ENCODE measurements around the gene SLC41A2.

Gene SLC41A2

DNA sequence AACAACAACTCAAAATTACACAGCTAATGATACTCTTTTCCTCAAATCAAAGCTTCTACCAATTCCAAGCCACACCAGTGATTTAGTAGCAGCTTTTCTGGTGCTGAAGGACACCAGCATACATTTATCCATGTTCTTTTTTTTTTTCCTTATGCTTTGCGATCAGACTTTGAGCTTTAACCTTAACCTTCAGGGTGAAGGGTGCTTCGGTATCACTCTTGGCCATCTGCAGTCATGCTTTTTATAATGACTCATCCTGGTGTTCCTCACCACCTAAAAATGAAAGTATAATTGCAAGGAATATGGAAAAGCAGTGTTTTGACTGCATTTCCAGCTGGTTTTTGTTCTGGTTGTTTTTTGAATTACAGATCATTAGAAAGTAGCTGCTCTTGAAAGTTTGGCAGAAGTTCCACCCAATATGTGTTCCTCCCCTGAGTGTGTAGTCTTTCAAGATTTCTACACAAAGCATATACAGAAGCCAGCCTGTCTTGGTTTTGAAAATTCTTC, 1.3 kb upstream of the SLC41A2 start:
- Histone ChIP-seq H3K9me3 (ENCODE audit: insufficient read depth, low read length) (no peaks in the 10 kb centered on the region), H3K9me2 (replicated peaks; ENCODE audit: insufficient read depth, low read length) (no peaks in the 10 kb centered on the region), H3K4me2 (ENCODE audit: low read depth, low read length, poor library complexity, severe bottlenecking) (peak overlapping the region; percentile 76), H2AFZ (ENCODE audit: low read depth, low read length, severe bottlenecking) (peak overlapping the region; percentile 89), H3K4me3 (ENCODE audit: insufficient read depth, low read length, poor library complexity, severe bottlenecking) (peak overlapping the region; percentile 61), H3K27ac (ENCODE audit: low read depth, low read length) (no peak overlapping the region), H3K79me2 (ENCODE audit: insufficient read depth, low read length) (no peaks in the 10 kb centered on the region), H4K20me1 (ENCODE audit: low read depth, low read length) (no peaks in the 10 kb centered on the region), H3K27me3 (ENCODE audit: low read length) (no peaks in the 10 kb centered on the region), H3K36me3 (ENCODE audit: low read length) (no peaks in the 10 kb centered on the region), H3F3A (ENCODE audit: insufficient read depth) (peaks cover 10% of the 10 kb centered on the region), H3K9ac (ENCODE audit: low read length) (peak overlapping the region; percentile 67)
- no peak for TF ChIP-seq EZH2phosphoT487 (conservative IDR thresholded peaks at IDR 0.05; ENCODE audit: low read length)
- TF ChIP-seq, protein P1, sequence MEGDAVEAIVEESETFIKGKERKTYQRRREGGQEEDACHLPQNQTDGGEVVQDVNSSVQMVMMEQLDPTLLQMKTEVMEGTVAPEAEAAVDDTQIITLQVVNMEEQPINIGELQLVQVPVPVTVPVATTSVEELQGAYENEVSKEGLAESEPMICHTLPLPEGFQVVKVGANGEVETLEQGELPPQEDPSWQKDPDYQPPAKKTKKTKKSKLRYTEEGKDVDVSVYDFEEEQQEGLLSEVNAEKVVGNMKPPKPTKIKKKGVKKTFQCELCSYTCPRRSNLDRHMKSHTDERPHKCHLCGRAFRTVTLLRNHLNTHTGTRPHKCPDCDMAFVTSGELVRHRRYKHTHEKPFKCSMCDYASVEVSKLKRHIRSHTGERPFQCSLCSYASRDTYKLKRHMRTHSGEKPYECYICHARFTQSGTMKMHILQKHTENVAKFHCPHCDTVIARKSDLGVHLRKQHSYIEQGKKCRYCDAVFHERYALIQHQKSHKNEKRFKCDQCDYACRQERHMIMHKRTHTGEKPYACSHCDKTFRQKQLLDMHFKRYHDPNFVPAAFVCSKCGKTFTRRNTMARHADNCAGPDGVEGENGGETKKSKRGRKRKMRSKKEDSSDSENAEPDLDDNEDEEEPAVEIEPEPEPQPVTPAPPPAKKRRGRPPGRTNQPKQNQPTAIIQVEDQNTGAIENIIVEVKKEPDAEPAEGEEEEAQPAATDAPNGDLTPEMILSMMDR (IDR thresholded peaks at IDR 0.05; ENCODE audit: insufficient read depth, low read length, poor library complexity, severe bottlenecking), result no peak

DNA sequence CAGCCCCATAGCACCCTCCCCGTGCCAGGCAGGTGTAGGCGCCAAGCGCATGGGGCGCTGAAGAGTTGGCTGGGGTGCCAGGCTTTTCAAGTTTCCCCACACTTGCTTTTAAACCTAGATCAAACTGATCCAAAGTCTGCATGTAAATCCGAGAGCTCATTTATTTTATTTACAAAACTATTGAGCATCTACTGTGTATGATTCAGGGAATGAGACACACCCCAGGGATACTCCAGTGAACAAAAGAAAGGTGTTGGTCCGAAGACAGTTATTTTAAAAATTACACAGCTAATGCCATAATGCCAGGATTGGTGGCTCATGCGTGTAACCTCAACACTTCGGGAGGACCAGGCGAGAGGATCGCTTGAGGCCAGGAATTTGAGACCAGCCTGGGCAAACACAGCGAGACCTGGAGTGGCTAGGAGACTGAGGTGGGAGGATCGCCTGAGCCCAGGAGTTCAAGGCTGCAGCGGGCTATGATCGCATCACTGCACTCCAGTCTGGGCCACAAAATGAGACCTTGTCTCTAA, 780 bp upstream of the SLC41A2 start:
- TF ChIP-seq EZH2phosphoT487 (conservative IDR thresholded peaks at IDR 0.05; ENCODE audit: low read length), result no peak
- TF ChIP-seq, protein P1 (IDR thresholded peaks at IDR 0.05; ENCODE audit: insufficient read depth, low read length, poor library complexity, severe bottlenecking), result peak; percentile 36
- H3K27ac ChIP-seq (ENCODE audit: low read depth, low read length), result peak overlapping the region; percentile 74
- no peaks in the 10 kb centered on the region for H3K27me3 ChIP-seq (ENCODE audit: low read length)
- H3K36me3 ChIP-seq (ENCODE audit: low read length), result no peaks in the 10 kb centered on the region
- no peaks in the 10 kb centered on the region for H3K9me3 ChIP-seq (ENCODE audit: insufficient read depth, low read length)
- peak overlapping the region; percentile 67 for H3K9ac ChIP-seq (ENCODE audit: low read length)
- H2AFZ ChIP-seq (ENCODE audit: low read depth, low read length, severe bottlenecking), result peak overlapping the region; percentile 89
- H3K9me2 ChIP-seq (replicated peaks; ENCODE audit: insufficient read depth, low read length), result no peaks in the 10 kb centered on the region
- H3K4me3 ChIP-seq (ENCODE audit: insufficient read depth, low read length, poor library complexity, severe bottlenecking), result peak overlapping the region; percentile 61
- H3K79me2 ChIP-seq (ENCODE audit: insufficient read depth, low read length), result no peaks in the 10 kb centered on the region
- no peaks in the 10 kb centered on the region for H4K20me1 ChIP-seq (ENCODE audit: low read depth, low read length)
- H3K4me2 ChIP-seq (ENCODE audit: low read depth, low read length, poor library complexity, severe bottlenecking), result peak overlapping the region; percentile 76
- H3F3A ChIP-seq (ENCODE audit: insufficient read depth), result peaks cover 10% of the 10 kb centered on the region

GRCh38 chr12:104957719-104958000, 430 bp downstream of the SLC41A2 start:
- Histone ChIP-seq H2AFZ (ENCODE audit: low read depth, low read length, severe bottlenecking) (peak overlapping the region; percentile 89), H3K4me3 (ENCODE audit: insufficient read depth, low read length, poor library complexity, severe bottlenecking) (peak overlapping the region; percentile 76), H3K27ac (ENCODE audit: low read depth, low read length) (peak overlapping the region; percentile 44; the same call in 1 of the 2 replicates)

More at GRCh38 chr12:104957719-104958000, 430 bp downstream of the SLC41A2 start:
- H3F3A ChIP-seq (ENCODE audit: insufficient read depth), result peaks cover 10% of the 10 kb centered on the region
- no peaks in the 10 kb centered on the region for H3K27me3 ChIP-seq (ENCODE audit: low read length)
- no peaks in the 10 kb centered on the region for H4K20me1 ChIP-seq (ENCODE audit: low read depth, low read length)
- H3K4me2 ChIP-seq (ENCODE audit: low read depth, low read length, poor library complexity, severe bottlenecking), result peak overlapping the region; percentile 78
- H3K9me2 ChIP-seq (replicated peaks; ENCODE audit: insufficient read depth, low read length), result no peaks in the 10 kb centered on the region
- TF ChIP-seq, protein P1 (IDR thresholded peaks at IDR 0.05; ENCODE audit: insufficient read depth, low read length, poor library complexity, severe bottlenecking), result no peak
- no peak for TF ChIP-seq EZH2phosphoT487 (conservative IDR thresholded peaks at IDR 0.05; ENCODE audit: low read length)
- peak overlapping the region; percentile 67 for H3K9ac ChIP-seq (ENCODE audit: low read length)
- H3K79me2 ChIP-seq (ENCODE audit: insufficient read depth, low read length), result no peaks in the 10 kb centered on the region
- no peaks in the 10 kb centered on the region for H3K36me3 ChIP-seq (ENCODE audit: low read length)
- no peaks in the 10 kb centered on the region for H3K9me3 ChIP-seq (ENCODE audit: insufficient read depth, low read length)

Data from SU-DHL-6 (cell line).